ENCODE data around the gene OSTC. TPM values are rescaled to one million over a fixed set of nuclear protein-coding genes. Genes with fewer than 3 reads are reported as not detected.

Gene OSTC
- total and polyA plus RNA-seq, 9 of the 15 experiments (the other 6 are each of a cell fraction or from before 2014, with no cell fraction given) = 112 to 966 (median 235) TPM

DNA sequence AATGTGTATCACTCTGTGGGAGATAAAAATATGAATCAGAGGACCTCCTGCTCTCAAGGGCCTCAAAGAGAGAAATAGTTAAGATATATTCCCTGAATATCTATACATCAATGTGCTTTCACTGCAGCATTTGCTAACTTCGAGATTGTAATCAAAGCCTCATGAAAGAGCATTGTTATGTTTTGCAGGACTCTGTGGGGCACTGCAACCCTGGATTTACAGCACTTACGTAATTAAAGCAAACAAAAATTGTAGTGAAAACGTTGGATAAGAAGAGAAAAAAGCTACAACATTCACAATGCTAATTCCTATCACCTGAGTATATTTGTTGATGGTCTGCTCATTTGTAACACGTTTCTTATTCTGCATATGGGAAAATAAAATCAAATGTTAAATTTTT lies 64.5 kb downstream of the OSTC start (continued):
- TF ChIP-seq, protein P1, sequence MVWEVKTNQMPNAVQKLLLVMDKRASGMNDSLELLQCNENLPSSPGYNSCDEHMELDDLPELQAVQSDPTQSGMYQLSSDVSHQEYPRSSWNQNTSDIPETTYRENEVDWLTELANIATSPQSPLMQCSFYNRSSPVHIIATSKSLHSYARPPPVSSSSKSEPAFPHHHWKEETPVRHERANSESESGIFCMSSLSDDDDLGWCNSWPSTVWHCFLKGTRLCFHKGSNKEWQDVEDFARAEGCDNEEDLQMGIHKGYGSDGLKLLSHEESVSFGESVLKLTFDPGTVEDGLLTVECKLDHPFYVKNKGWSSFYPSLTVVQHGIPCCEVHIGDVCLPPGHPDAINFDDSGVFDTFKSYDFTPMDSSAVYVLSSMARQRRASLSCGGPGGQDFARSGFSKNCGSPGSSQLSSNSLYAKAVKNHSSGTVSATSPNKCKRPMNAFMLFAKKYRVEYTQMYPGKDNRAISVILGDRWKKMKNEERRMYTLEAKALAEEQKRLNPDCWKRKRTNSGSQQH (CRISPR knock-in tag; IDR thresholded peaks at IDR 0.05) = no peak
- TF ChIP-seq, protein P2, sequence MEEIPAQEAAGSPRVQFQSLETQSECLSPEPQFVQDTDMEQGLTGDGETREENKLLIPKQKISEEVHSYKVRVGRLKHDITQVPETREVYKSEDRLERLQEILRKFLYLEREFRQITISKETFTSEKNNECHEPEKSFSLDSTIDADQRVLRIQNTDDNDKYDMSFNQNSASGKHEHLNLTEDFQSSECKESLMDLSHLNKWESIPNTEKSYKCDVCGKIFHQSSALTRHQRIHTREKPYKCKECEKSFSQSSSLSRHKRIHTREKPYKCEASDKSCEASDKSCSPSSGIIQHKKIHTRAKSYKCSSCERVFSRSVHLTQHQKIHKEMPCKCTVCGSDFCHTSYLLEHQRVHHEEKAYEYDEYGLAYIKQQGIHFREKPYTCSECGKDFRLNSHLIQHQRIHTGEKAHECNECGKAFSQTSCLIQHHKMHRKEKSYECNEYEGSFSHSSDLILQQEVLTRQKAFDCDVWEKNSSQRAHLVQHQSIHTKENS (CRISPR knock-in tag; IDR thresholded peaks at IDR 0.05) = no peak
- TF ChIP-seq, protein P3, sequence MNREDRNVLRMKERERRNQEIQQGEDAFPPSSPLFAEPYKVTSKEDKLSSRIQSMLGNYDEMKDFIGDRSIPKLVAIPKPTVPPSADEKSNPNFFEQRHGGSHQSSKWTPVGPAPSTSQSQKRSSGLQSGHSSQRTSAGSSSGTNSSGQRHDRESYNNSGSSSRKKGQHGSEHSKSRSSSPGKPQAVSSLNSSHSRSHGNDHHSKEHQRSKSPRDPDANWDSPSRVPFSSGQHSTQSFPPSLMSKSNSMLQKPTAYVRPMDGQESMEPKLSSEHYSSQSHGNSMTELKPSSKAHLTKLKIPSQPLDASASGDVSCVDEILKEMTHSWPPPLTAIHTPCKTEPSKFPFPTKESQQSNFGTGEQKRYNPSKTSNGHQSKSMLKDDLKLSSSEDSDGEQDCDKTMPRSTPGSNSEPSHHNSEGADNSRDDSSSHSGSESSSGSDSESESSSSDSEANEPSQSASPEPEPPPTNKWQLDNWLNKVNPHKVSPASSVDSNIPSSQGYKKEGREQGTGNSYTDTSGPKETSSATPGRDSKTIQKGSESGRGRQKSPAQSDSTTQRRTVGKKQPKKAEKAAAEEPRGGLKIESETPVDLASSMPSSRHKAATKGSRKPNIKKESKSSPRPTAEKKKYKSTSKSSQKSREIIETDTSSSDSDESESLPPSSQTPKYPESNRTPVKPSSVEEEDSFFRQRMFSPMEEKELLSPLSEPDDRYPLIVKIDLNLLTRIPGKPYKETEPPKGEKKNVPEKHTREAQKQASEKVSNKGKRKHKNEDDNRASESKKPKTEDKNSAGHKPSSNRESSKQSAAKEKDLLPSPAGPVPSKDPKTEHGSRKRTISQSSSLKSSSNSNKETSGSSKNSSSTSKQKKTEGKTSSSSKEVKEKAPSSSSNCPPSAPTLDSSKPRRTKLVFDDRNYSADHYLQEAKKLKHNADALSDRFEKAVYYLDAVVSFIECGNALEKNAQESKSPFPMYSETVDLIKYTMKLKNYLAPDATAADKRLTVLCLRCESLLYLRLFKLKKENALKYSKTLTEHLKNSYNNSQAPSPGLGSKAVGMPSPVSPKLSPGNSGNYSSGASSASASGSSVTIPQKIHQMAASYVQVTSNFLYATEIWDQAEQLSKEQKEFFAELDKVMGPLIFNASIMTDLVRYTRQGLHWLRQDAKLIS (CRISPR knock-in tag; IDR thresholded peaks at IDR 0.05) = no peak
- TF ChIP-seq ZNF146 (CRISPR knock-in tag; IDR thresholded peaks at IDR 0.05; ENCODE audit: unreplicated experiment) (no peak), PCBP1 (IDR thresholded peaks at IDR 0.05; ENCODE audit: low read depth, low read length, poor library complexity, severe bottlenecking) (no peak), ZNF551 (CRISPR knock-in tag; IDR thresholded peaks at IDR 0.05) (no peak), ZNF707 (CRISPR knock-in tag; conservative IDR thresholded peaks at IDR 0.05) (no peak)
